NCI-H446 treated with DMSO at 0.1 percent for 48 hours (cell line): ENCODE results near the gene LSR.

ENCODE experiments used
- DNase-seq: peaks from one replicate; lab custom pipeline; 2025; lab: John Stamatoyannopoulos, UW

Gene LSR

DNA sequence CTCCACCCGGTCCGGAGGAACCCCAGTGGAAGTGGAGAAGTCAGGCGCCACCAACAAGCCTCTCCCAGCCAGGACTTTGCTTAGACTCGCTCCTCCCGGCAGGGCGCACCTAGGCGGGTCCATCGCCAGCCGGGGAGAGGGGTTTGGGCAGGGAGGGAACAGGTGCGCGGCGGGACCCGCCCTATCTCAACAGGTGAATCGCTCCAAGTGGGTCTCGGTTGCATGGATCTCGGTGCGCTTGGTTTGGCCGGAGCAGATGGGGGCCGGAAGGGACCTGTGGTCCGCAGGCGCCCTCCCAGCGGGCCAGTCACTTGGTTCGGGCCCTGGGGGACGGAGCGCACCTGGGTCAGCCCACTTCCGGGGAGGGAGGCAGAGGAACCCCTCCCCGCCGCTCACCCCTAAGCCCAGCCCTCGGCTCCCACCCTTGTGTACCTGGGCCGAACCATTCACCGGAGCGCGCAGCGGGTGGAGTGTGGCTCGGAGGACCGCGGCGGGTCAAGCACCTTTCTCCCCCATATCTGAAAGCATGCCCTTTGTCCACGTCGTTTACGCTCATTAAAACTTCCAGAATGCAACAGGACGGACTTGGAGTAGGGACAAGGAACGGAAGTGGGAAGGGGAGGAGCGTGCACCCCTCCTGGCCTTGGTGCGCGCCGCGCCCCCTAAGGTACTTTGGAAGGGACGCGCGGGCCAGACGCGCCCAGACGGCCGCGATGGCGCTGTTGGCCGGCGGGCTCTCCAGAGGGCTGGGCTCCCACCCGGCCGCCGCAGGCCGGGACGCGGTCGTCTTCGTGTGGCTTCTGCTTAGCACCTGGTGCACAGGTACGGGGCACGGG, at the start of gene LSR:
Gene LSR (plus strand): TSS at position 693 of the 836 bp plus-strand sequence. CDS start 21 bp downstream, at position 714.
- DNase-seq, result no peak

DNA sequence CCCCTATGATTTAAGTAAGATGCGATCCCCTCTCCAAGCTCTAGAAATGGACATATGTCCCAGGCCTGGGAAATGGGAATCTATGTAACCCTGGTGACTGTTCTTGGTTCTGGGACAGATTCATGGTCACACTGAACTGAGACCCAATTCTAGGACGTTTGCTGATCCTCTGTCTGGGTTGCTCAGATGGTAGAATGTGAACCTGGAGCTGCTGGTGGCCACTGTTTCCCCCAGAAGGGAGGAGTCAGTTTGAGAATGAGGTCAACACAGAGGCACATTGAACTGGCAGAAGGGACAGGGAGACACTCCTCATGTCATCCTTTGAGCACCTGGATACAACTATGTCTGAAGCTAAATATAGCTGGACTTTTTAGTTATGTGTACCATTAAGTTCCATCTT, 49.3 kb upstream of the LSR start:
- no peak for DNase-seq

DNA sequence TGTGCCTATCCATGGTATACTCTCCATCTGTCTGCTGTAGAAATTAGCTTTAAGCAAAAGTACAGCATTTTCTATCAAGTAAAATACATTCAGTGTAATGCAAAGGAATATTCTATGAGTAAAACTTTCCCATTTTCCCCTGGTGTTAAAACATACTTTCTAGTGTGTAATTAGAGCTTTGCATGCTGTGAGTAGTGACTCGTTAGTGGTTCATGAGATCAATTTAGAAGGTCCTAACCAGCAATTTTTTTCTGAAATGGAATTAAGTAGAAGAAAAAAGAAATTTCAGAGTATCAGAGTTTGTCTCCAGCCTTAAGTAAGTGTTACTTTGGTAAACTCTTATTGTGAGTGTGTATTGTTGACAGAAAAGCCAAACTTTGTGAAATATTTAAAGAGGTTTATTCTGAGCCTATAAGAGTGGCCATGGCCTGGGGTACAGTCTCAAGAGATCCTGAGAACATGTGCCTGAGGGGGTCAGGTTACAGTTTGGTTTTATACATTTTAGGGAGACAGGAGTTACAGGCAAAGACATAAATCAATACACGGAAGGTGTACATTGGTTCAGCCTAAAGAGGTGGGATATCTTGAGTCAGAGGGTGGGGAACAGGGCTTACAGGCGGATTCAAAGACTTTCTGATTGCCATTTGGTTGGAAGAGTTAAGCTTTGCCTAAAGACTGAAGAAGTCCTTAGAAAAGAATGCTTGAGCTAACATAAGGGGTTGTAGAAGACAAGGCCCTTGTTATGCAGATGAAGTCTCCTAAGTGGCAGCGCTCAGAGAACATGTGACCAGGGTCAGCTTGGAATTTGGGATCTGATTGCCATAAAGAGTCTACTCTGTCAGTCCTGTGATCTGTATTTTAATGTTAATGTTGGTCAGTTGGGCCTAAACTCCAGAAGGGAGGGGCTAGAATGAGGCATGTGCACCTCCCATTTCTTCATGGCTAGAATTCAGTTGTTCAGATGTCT, 45.8 kb upstream of the LSR start:
- no peak for DNase-seq

DNA sequence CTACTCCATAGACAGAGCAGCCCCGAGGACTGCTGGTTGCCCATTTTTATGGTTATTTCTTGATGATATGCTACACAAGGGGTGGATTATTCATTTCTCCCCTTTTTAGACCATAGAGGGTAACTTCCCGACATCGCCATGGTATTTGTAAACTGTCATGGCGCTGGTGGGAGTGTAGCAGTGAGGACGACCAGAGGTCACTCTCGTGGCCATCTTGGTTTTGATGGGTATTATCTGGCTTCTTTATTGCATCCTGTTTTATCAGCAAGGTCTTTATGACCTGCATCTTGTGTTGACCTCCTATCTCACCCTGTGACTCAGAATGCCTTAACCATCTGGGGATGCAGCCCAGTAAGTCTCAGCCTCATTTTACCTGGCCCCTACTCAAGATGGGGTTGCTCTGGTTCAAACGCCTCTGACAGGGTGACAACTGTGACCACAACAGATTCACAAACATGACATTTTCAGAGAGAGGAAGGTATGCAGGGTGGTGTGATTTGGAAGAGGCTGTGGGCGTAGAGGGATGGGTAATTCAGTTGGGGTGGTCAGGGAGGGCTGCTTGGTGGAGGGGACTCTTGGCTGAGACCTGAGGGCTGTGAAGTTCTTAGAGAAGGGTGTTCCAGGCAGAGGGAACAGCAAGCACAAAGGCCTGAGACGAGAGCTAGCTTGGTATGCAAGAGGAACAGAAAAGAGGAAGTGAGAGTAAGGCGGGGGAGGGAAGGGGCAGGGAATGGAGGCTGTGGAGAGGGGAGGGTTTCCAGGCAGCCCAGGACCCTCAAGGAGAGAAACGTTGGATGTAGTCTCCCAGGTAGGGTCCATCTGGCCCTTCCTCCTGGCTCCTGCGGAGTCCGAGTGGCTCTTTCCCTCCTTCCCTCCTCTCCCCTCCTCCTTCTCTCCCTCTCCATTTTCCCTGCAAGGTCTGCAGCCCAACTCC, 43.7 kb upstream of the LSR start:
- no peak for DNase-seq

DNA sequence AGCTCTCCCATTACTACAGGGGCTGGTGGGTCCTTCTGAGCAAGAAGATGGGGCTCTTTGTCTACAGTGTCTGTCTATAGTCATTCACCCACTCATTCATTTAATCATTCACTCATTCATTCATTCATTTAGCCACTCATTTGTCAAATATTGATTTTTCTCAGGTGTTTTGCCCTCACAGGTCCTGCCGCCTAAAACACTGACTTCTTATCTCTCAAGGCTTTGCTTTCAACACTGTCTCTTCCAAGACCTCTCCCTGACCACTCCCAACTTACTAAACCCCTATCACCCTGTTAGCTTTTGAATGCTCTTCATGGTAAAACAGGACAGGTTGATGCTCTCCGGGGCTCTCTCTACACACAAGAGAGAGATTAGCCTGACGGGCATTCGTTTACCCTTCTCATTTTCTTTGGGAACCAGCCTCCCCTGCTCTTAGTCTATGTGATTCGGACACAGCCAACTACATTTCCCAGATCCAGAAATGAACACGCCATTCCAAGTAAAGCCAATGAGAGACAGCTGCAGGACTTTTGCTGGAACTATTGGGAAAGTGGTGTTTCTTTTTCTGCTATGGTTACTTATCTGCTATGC, 43.0 kb upstream of the LSR start:
- no peak for DNase-seq

GRCh38 chr19:35206379-35206778, 42.4 kb upstream of the LSR start:
- DNase-seq, result no peak

- DNase-seq, result no peak
Measured at GRCh38 chr19:35206855-35207254, 41.9 kb upstream of the LSR start.

GRCh38 chr19:35207391-35207871, 41.4 kb upstream of the LSR start:
- DNase-seq, result no peak

DNA sequence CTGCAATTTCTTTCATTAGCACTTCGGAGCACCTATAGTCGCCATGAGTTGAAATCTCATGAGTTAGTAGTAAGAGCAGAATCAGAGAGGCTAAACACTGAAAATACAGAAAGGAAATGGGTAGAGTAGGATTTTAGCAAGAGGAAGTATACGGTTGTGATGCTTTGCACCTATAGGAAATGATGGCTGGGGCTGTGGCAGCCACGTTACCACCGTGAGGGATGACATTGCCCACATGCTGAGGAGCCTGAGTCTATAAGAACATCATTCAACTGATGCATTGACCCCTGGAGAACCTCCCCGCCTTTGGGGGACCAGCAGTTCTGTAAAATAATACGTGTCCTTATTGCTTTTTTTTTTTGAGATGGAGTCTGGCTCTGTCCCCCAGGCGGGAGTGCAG, 40.7 kb upstream of the LSR start:
- no peak for DNase-seq

- no peak for DNase-seq
Measured at GRCh38 chr19:35209646-35210045, 39.2 kb upstream of the LSR start.

- DNase-seq, result no peak
Measured at GRCh38 chr19:35211545-35212230, 37.1 kb upstream of the LSR start.

- no peak for DNase-seq
Measured at GRCh38 chr19:35212241-35212640, 36.6 kb upstream of the LSR start.

DNA sequence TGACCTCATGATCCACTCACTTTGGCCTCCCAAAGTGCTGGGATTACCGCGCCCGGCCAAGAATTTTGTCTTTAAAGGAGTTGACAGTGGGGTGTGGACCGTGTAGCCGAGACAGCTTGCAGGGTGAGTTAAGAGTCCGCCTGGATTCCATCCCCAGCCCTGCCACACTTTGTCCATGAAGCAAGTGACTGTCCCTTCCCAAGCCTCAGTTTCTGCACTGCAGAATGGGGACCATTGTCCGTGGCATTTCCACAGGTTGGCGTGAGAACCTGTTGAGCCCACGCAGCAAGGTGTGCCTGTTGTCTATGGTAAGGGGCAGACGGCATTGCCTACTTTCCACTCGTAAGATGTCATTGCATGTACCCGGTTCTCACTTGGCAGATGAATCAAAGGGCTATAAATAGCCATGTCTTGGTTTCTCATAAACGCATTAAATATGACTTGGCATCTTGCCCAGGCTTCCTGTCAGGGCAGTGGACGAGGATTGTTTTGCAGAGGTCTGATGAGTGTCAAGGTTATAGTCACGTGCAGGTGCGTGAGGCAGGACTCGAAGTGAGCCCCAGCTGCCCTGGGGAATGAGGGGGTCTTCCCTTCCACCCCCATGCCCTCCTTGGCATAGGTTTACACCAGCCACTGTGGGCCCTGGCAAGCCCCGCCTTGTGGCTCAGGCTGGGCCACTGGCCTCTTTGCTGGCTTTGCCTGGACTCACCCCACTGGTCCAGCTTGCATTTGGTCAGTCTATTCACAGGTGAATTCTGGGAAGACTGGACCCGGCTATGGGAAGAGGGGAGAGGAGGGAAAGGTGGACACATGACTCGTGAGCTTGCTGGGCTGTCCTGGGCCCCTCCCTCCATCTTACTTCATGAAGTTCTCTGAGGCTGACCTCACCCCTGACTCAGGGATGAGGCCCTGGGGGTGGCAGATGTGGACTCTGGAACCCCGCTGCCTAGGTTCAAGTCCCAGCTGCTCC, 34.9 kb upstream of the LSR start:
- DNase-seq, result peak; percentile 9

DNA sequence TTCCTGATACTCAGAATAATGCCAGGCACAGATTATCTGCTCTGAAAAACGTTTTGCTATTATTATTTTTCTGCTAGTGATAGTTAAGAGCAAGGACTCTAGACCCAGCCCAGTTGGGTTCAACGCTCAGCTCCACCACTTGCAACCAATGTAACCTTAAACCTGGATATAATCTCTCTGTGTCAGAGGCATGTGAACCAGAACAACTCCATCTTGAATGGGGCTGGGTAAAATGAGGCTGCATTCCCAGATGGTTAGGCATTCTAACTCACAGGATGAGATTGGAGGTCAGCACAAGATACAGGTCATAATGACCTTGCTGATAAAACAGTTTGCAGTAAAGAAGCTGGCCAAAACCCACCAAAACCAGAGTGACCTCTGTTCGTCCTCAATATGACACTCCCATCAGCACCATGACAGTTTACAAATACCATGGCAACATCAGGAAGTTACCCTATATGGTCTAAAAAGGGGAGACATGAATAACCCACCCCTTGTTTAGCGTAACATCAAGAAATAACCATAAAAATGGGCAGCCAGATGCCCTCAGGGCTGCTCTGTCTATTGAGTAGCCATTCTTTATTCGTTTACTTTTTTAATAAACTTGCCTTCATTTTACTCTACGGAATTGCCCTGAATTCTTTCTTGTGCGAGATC, 33.9 kb upstream of the LSR start:
- DNase-seq, result no peak

DNA sequence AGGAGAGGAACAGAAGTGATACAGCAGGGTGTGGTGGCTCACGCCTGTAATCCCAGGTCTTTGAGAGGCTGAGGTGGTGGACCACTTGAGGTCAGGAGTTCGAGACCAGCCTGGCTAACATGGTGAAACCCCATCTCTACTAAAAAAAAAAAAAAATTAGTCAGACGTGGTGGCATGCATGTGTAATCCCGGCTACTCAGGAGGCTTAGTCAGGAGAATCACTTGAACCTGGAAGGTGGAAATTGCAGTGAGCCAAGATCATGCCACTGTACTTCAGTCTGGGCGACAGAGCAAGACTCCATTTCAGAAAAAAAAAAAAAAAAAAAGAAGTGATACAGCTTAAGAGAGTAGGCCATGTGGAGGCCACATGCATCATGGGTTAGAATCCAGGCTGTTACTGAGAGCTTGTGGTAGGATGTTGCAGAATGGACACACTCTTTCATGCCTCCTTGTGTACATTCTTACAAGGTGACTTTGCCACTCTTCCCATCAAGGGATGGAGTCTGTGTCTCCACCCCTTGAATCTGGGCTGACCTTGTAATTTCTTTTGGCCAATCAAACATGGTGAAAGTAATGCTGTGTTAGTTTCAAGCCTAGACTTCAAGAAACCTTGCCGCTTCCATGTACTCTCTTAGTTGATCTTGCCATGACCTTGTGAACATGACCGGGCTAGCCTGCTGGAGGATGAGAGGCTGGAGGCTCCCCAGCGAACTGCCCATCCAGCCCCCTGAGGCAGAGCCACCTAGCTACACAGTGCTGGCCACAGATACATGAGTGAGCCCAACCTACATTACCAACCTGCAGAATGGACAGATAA, 32.6 kb upstream of the LSR start:
- DNase-seq, result no peak

DNA sequence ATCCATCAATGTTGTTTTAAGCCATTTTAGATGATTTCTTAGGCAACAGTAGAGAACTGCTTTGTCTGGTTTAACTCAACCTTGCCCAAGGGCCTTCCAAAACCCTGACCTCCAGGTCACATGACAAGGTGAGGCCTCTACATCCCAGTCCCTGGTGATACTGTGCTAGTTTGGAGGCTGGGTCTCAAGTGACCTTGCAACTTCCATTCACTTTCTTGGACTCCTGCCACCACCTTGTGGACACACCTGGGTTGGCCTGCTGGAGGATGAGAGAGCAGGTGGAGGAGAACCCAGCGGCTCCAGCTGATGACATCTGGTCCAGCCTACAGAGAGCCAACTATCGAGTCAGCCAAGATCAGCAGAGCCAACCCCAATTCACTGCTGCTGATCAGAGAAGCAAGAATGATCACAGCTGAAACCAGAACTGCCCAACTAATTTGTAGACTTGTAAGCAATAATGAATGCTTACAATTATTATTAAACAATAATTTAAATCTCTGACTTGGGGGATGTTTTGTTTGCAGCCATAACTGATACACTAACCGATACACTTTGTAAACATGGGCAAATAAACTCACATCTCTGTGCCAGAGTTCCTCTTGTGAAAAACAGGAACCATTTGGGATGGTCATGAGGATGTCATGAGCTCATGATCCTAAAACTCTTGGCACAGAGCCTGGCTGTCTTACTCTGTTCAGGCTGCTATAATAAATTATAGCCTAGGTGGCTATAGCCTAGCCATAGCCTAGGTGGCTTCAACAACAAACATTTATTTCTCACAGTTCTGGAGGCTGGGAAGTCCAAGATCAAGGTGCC, 31.8 kb upstream of the LSR start:
- no peak for DNase-seq

DNA sequence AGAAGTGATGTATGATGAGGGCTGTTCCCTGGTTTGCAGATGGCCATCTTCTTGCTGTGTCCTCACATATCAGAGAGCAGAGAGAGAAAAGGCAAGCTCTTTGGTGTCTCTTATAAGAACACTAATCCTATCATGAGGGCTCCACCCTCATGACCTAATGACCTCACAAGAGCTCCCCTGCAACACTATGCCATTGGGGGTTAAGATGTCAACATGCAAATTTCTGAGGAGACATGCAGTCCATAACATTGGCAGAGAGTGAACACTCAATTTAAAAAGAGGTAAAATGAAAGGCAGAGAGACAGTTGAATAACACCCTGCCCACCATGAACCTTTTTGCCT, 31.2 kb upstream of the LSR start:
- DNase-seq, result no peak
